GM23338 (cell line): ENCODE data around the gene METAP1D. TPM values are rescaled to one million over a fixed set of nuclear protein-coding genes. Genes with fewer than 3 reads are reported as not detected.
A peak's percentile ranks its signal among the peaks of the same experiment; 100 is the strongest.

ENCODE experiments used
- ATAC-seq: fragments of 200-7000 bp; cut with Tn5 transposase; 3 replicates; pipeline ENCODE4 v1.9.1; 2020
- DNase-seq: peaks from one replicate; pipeline ENCODE4 v3.0.0-alpha.2; 2015; ENCODE audit warnings: low spot score
- H2AFZ ChIP-seq: fragments of 200-600 bp; sonication (generic); 2 replicates; pipeline ENCODE4 v1.8.0; 2016; ENCODE audit warnings: antibody characterized with exemption, mild to moderate bottlenecking, moderate library complexity
- H3F3A ChIP-seq: fragments of 200-600 bp; sonication (generic); replicated peaks from 2 replicates; pipeline ENCODE4 v1.8.0; 2017; ENCODE audit warnings: antibody characterized with exemption, mixed run types, low read depth
- H3K27ac ChIP-seq: fragments of 200-600 bp; sonication (generic); 2 replicates; pipeline ENCODE4 v1.6.1; 2016; ENCODE audit warnings: low read depth
- H3K27me3 ChIP-seq: fragments of 200-600 bp; sonication (generic); 2 replicates; pipeline ENCODE4 v1.8.0; 2016; ENCODE audit warnings: mild to moderate bottlenecking, mixed run types, moderate library complexity; ENCODE audit not compliant: insufficient read depth
- H3K36me3 ChIP-seq: fragments of 200-600 bp; sonication (generic); 2 replicates; pipeline ENCODE4 v1.8.0; 2016; ENCODE audit warnings: mild to moderate bottlenecking; ENCODE audit not compliant: insufficient read depth
- H3K4me1 ChIP-seq: fragments of 200-600 bp; sonication (generic); 2 replicates; pipeline ENCODE4 v1.8.0; 2016; ENCODE audit warnings: mild to moderate bottlenecking, moderate library complexity; ENCODE audit not compliant: insufficient read depth
- H3K4me2 ChIP-seq: fragments of 200-600 bp; sonication (generic); 2 replicates; pipeline ENCODE4 v1.7.1; 2017; ENCODE audit warnings: mixed run types
- H3K4me3 ChIP-seq: fragments of 200-600 bp; sonication (generic); 2 replicates; pipeline ENCODE4 v1.6.1; 2016; ENCODE audit warnings: mixed run types
- H3K79me2 ChIP-seq: fragments of 200-600 bp; sonication (generic); replicated peaks from 2 replicates; pipeline ENCODE4 v1.8.0; 2017; ENCODE audit warnings: mild to moderate bottlenecking; ENCODE audit not compliant: insufficient read depth
- H3K9me2 ChIP-seq: fragments of 200-600 bp; sonication (generic); 2 replicates; pipeline ENCODE4 v1.8.0; 2017; ENCODE audit not compliant: insufficient read depth
- H4K20me1 ChIP-seq: fragments of 200-600 bp; sonication (generic); replicated peaks from 2 replicates; pipeline ENCODE4 v1.8.0; 2017; ENCODE audit warnings: mild to moderate bottlenecking; ENCODE audit not compliant: insufficient read depth
- H3K27ac Mint-ChIP-seq: 2 replicates; pipeline ENCODE4 v1.8.0; 2020; ENCODE audit warnings: inconsistent platforms, mild to moderate bottlenecking, moderate library complexity, mixed read lengths
- H3K27me3 Mint-ChIP-seq: 3 replicates; pipeline ENCODE4 v1.8.0; 2022; ENCODE audit warnings: low read depth, mild to moderate bottlenecking, moderate library complexity, mixed read lengths, inconsistent platforms; ENCODE audit not compliant: insufficient read depth, poor library complexity
- H3K36me3 Mint-ChIP-seq: 3 replicates; pipeline ENCODE4 v1.8.0; 2021; ENCODE audit warnings: low read depth, mild to moderate bottlenecking, inconsistent platforms, moderate library complexity, mixed read lengths
- H3K4me1 Mint-ChIP-seq: 3 replicates; pipeline ENCODE4 v1.8.0; 2020; ENCODE audit warnings: mild to moderate bottlenecking, inconsistent platforms, mixed read lengths
- H3K4me3 Mint-ChIP-seq: 3 replicates; pipeline ENCODE4 v1.8.0; 2021; ENCODE audit warnings: moderate library complexity, mild to moderate bottlenecking, inconsistent platforms, mixed read lengths
- H3K9me3 Mint-ChIP-seq: 3 replicates; pipeline ENCODE4 v1.8.0; 2020; ENCODE audit warnings: moderate library complexity, mild to moderate bottlenecking, inconsistent platforms, mixed read lengths
- CREB1 ChIP-seq: fragments of 250-450 bp; sonication (Bioruptor Pico); IDR thresholded peaks from 2 replicates; pipeline ENCODE4 v1.5.0; 2020; ENCODE audit warnings: low read depth, mild to moderate bottlenecking, moderate library complexity
- CTCF ChIP-seq, 2 experiments: fragments of 200-600 bp in 1 of 2; sonication (generic) in 1 of 2; conservative IDR thresholded peaks; 2 replicates each; pipeline versions ENCODE4 v1.5.1 to v1.6.1; 2016 to 2017; ENCODE audit warnings: antibody characterized with exemption in 2 of 2, low read depth in 2 of 2, mild to moderate bottlenecking in 2 of 2, moderate library complexity in 1 of 2
- ETS1 ChIP-seq: IDR thresholded peaks from 2 replicates; pipeline ENCODE4 v1.6.1; 2016; ENCODE audit warnings: antibody characterized with exemption
- EZH2 ChIP-seq: fragments of 200-600 bp; sonication (generic); IDR thresholded peaks from one replicate; pipeline ENCODE4 v1.8.0; 2017; ENCODE audit warnings: antibody characterized with exemption, mild to moderate bottlenecking, low read depth; ENCODE audit not compliant: unreplicated experiment
- EZH2phosphoT487 ChIP-seq: fragments of 200-600 bp; sonication (generic); IDR thresholded peaks from one replicate; pipeline ENCODE4 v1.8.1; 2018; ENCODE audit warnings: antibody characterized with exemption; ENCODE audit not compliant: unreplicated experiment
- JUNB ChIP-seq: IDR thresholded peaks from one replicate; pipeline ENCODE4 v1.6.1; 2016; ENCODE audit warnings: antibody characterized with exemption; ENCODE audit not compliant: unreplicated experiment
- NANOG ChIP-seq: IDR thresholded peaks from 2 replicates; pipeline ENCODE4 v1.6.1; 2016; ENCODE audit warnings: antibody characterized with exemption, borderline replicate concordance
- POLR2AphosphoS5 ChIP-seq: IDR thresholded peaks from 2 replicates; pipeline ENCODE4 v1.6.1; 2016; ENCODE audit warnings: antibody characterized with exemption, low read depth
- ZNF114 ChIP-seq: fragments of 250-450 bp; sonication (Bioruptor Pico); IDR thresholded peaks from 2 replicates; pipeline ENCODE4 v1.5.0; 2020; ENCODE audit warnings: mild to moderate bottlenecking, moderate library complexity
- ZNF331 ChIP-seq: fragments of 250-450 bp; sonication (Bioruptor Pico); IDR thresholded peaks from 2 replicates; pipeline ENCODE4 v1.5.0; 2020; ENCODE audit warnings: low read depth, mild to moderate bottlenecking, moderate library complexity
- ZNF462 ChIP-seq: fragments of 250-450 bp; sonication (Bioruptor Pico); IDR thresholded peaks from 2 replicates; pipeline ENCODE4 v1.5.0; 2020; ENCODE audit warnings: mild to moderate bottlenecking, moderate library complexity
- polyA plus RNA-seq: library from polyadenylated mRNA; unstranded; fragments of >200 nt; fragmentation: Nextera tagmentation; extraction: Ambion mirVana; gene quantifications from 2 replicates; pipeline ENCODE4 v1.2.1, GENCODE V29; 2016
- total RNA-seq: library from RNA; depleted of rRNA; stranded (reverse); fragments of >200 nt; shearing (Covaris generic); gene quantifications from 2 replicates; pipeline ENCODE4 v1.2.3, GENCODE V29; 2014

The METAP1D gene
- total and polyA plus RNA-seq, 2 experiments from 2014 or later, result 12.8 to 15.5 TPM

GRCh38 chr2:172092716-172093415, 93.1 kb downstream of the METAP1D start (continued):
- TF ChIP-seq ZNF114 (CRISPR knock-in tag), result no peak

- Mint-ChIP-seq H3K36me3 (peaks cover 3% of the 10 kb centered on the region; the same call in 1 of the 3 replicates), H3K4me3 (peak overlapping the region; percentile 59), H3K27ac (no peak overlapping the region), H3K4me1 (peaks cover 51% of the 10 kb centered on the region), H3K27me3 (peaks cover 100% of the 10 kb centered on the region), H3K9me3 (peaks cover 7% of the 10 kb centered on the region; the same call in 1 of the 3 replicates)
- Histone ChIP-seq H4K20me1 (peaks cover 33% of the 10 kb centered on the region), H2AFZ (no peak overlapping the region), H3K79me2 (no peaks in the 10 kb centered on the region), H3K4me2 (peak overlapping the region; percentile 88), H3K27me3 (peaks cover 100% of the 10 kb centered on the region), H3K4me3 (peak overlapping the region; percentile 57), H3K9me2 (no peaks in the 10 kb centered on the region), H3K36me3 (no peaks in the 10 kb centered on the region), H3F3A (peaks cover 49% of the 10 kb centered on the region), H3K4me1 (peaks cover 89% of the 10 kb centered on the region), H3K27ac (no peak overlapping the region)
- DNase-seq, result peak; percentile 51
- ATAC-seq, result no peak
- no peak for TF ChIP-seq NANOG
- TF ChIP-seq ZNF331, result no peak
- no peak for TF ChIP-seq ZNF114 (CRISPR knock-in tag)
- TF ChIP-seq JUNB, result no peak
- TF ChIP-seq POLR2AphosphoS5, result no peak
- TF ChIP-seq CREB1 (CRISPR knock-in tag), result no peak
- TF ChIP-seq ETS1, result no peak
- no peak for TF ChIP-seq CTCF (conservative IDR thresholded peaks at IDR 0.05; ENCODE audit: low read depth in 2 of 2)
- TF ChIP-seq ZNF462, result no peak
- TF ChIP-seq EZH2, result peak; percentile 89
- TF ChIP-seq EZH2phosphoT487, result peak; percentile 36
These were observed 93.9 kb downstream of the METAP1D start for GRCh38 chr2:172093416-172094293.
